Measurements from ENCODE around the gene RELB. TPM values are rescaled to one million over a fixed set of nuclear protein-coding genes. Genes with fewer than 3 reads are reported as not detected.
A peak's percentile ranks its signal among the peaks of the same experiment; 100 is the strongest.

RELB gene
- polyA plus RNA-seq, 2 of the 4 experiments (the other 2 are of a cell fraction): 8.1 to 9.6 TPM

DNA sequence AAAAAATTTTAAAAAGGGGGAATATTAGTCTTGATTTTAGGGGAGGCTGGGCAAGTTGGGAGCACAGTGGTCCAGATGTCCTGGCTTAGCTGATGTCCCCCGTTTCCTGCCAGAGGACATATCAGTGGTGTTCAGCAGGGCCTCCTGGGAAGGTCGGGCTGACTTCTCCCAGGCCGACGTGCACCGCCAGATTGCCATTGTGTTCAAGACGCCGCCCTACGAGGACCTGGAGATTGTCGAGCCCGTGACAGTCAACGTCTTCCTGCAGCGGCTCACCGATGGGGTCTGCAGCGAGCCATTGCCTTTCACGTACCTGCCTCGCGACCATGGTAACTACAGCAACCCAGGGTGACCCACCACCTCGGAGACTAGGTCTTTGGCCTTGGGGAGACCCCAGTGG, 31.2 kb downstream of the RELB start:
- peaks cover 3% of the 10 kb centered on the region; the same call in 1 of the 3 replicates for H3K9me3 ChIP-seq
- H3K4me3 ChIP-seq: no peak overlapping the region
- H3K4me1 ChIP-seq: no peaks in the 10 kb centered on the region
- WGBS (ENCODE audit: missing lambda C conversion rate): 94% methylated on average over 18 of the region's 18 CpGs
- ChIA-PET CTCF (interaction anchor here (0.7 to 1.1 kb wide), 4 partner anchors 27 to 80 kb away, joined by 3 to 6 read pairs (median 4); no protein-coding TSS in a partner anchor), POLR2A (no interaction called here)
- FAIRE-seq (no peak), ATAC-seq (no peak), DNase-seq (ENCODE audit: low read depth in 1 of 2, low spot score in 1 of 2) (no peak)
- H3K27ac ChIP-seq: 0 out of 6 replicates have a peak overlapping the region, but pooled peaks of 1 of the 2 experiments have one; percentile 27
- H3K4me2 ChIP-seq: no peak overlapping the region
- TF ChIP-seq CHD2 (IDR thresholded peaks at IDR 0.05; ENCODE audit: low read length, partially characterized antibody) (no peak), RNF2 (IDR thresholded peaks at IDR 0.05; ENCODE audit: borderline replicate concordance, low read depth) (no peak)

DNA sequence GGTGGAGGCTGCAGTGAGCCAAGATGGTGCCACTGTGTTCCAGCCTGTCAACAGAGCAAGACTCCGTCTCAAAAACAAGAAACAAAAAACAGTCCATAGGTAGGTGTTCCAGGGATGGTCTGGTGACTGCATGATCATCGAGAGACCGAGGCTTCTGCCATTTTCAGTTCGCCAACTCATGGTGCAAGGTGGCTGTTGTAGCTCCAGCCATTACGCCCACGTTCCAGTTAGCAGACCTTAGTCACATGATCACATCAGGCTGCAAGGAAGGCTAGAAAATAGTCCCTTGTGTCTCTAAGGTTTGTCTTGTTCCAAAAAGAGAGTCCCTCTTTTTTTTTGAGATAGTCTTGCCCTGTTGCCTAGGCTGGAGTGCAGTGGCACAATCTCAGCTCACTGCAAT, 34.5 kb downstream of the RELB start:
- ChIA-PET POLR2A (no interaction called here), CTCF (interaction anchor here (1.4 to 1.5 kb wide), 2 partner anchors 10 to 24 kb away, joined by 4 to 7 read pairs; no protein-coding TSS in a partner anchor)
- peaks cover 11% of the 10 kb centered on the region for H3K4me1 ChIP-seq
- FAIRE-seq (no peak), ATAC-seq (no peak), DNase-seq (ENCODE audit: low read depth in 1 of 2, low spot score in 1 of 2) (no peak)
- TF ChIP-seq EHF (CRISPR knock-in tag; IDR thresholded peaks at IDR 0.05) (no peak), RFX5 (IDR thresholded peaks at IDR 0.05) (no peak), SMC3 (IDR thresholded peaks at IDR 0.05) (no peak), FOSL2 (IDR thresholded peaks at IDR 0.05) (no peak), FOSL2 (CRISPR knock-in tag; IDR thresholded peaks at IDR 0.05) (no peak), NPAS2 (CRISPR knock-in tag; IDR thresholded peaks at IDR 0.05; ENCODE audit: borderline replicate concordance) (no peak), HOXB13 (CRISPR knock-in tag; IDR thresholded peaks at IDR 0.05; ENCODE audit: low read depth) (no peak), NFE2L2 (conservative IDR thresholded peaks at IDR 0.05; ENCODE audit: low read length) (no peak), PHF8 (IDR thresholded peaks at IDR 0.05; ENCODE audit: borderline replicate concordance, low read depth) (no peak), FOXS1 (CRISPR knock-in tag; IDR thresholded peaks at IDR 0.05) (no peak), RAD21 (conservative IDR thresholded peaks at IDR 0.05 in 1 of 2, IDR thresholded peaks at IDR 0.05 in 1 of 2) (no peak), RARB (CRISPR knock-in tag; IDR thresholded peaks at IDR 0.05) (no peak), POLR2AphosphoS2 (conservative IDR thresholded peaks at IDR 0.05; ENCODE audit: low read length) (no peak), ZC3H11A (IDR thresholded peaks at IDR 0.05) (no peak), HEYL (CRISPR knock-in tag; IDR thresholded peaks at IDR 0.05) (no peak)
- TF ChIP-seq, protein P1, sequence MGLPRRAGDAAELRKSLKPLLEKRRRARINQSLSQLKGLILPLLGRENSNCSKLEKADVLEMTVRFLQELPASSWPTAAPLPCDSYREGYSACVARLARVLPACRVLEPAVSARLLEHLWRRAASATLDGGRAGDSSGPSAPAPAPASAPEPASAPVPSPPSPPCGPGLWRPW (IDR thresholded peaks at IDR 0.05): no peak
- TF ChIP-seq, protein P2, sequence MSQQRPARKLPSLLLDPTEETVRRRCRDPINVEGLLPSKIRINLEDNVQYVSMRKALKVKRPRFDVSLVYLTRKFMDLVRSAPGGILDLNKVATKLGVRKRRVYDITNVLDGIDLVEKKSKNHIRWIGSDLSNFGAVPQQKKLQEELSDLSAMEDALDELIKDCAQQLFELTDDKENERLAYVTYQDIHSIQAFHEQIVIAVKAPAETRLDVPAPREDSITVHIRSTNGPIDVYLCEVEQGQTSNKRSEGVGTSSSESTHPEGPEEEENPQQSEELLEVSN (IDR thresholded peaks at IDR 0.05; ENCODE audit: borderline replicate concordance, low read depth): no peak
- TF ChIP-seq, protein P3, sequence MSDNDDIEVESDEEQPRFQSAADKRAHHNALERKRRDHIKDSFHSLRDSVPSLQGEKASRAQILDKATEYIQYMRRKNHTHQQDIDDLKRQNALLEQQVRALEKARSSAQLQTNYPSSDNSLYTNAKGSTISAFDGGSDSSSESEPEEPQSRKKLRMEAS (IDR thresholded peaks at IDR 0.05): no peak
- TF ChIP-seq, protein P4, sequence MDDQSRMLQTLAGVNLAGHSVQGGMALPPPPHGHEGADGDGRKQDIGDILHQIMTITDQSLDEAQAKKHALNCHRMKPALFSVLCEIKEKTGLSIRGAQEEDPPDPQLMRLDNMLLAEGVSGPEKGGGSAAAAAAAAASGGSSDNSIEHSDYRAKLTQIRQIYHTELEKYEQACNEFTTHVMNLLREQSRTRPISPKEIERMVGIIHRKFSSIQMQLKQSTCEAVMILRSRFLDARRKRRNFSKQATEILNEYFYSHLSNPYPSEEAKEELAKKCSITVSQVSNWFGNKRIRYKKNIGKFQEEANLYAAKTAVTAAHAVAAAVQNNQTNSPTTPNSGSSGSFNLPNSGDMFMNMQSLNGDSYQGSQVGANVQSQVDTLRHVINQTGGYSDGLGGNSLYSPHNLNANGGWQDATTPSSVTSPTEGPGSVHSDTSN (IDR thresholded peaks at IDR 0.05): no peak
- TF ChIP-seq, protein P5, sequence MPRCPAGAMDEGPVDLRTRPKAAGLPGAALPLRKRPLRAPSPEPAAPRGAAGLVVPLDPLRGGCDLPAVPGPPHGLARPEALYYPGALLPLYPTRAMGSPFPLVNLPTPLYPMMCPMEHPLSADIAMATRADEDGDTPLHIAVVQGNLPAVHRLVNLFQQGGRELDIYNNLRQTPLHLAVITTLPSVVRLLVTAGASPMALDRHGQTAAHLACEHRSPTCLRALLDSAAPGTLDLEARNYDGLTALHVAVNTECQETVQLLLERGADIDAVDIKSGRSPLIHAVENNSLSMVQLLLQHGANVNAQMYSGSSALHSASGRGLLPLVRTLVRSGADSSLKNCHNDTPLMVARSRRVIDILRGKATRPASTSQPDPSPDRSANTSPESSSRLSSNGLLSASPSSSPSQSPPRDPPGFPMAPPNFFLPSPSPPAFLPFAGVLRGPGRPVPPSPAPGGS (IDR thresholded peaks at IDR 0.05): no peak
- TF ChIP-seq, protein P6, sequence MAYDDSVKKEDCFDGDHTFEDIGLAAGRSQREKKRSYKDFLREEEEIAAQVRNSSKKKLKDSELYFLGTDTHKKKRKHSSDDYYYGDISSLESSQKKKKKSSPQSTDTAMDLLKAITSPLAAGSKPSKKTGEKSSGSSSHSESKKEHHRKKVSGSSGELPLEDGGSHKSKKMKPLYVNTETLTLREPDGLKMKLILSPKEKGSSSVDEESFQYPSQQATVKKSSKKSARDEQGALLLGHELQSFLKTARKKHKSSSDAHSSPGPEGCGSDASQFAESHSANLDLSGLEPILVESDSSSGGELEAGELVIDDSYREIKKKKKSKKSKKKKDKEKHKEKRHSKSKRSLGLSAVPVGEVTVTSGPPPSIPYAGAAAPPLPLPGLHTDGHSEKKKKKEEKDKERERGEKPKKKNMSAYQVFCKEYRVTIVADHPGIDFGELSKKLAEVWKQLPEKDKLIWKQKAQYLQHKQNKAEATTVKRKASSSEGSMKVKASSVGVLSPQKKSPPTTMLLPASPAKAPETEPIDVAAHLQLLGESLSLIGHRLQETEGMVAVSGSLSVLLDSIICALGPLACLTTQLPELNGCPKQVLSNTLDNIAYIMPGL (CRISPR knock-in tag; IDR thresholded peaks at IDR 0.05; ENCODE audit: borderline replicate concordance): no peak
- H3K4me2 ChIP-seq: no peak overlapping the region
- peaks cover 3% of the 10 kb centered on the region; the same call in 1 of the 3 replicates for H3K9me3 ChIP-seq
- no peak overlapping the region for H3K27ac ChIP-seq
- no peak overlapping the region for H3K4me3 ChIP-seq
- WGBS (ENCODE audit: missing lambda C conversion rate): 96% methylated on average over 6 of the region's 6 CpGs

Data from A549 (cell line).